Stimulated activated CD8-positive, alpha-beta memory T cell treated with anti-CD3 and anti-CD28 coated beads, Interleukin-15, amount 100 ng/mL, for 4 hours (primary cell): ENCODE results near the gene OTUD4.
A peak's percentile ranks its signal among the peaks of the same experiment; 100 is the strongest.

Experiments
- DNase-seq, 2 donors: peaks; one replicate each; pipeline ENCODE4 v3.0.0-alpha.2; 2020; ENCODE audit warnings: low read depth in 2 of 2

Gene OTUD4

DNA sequence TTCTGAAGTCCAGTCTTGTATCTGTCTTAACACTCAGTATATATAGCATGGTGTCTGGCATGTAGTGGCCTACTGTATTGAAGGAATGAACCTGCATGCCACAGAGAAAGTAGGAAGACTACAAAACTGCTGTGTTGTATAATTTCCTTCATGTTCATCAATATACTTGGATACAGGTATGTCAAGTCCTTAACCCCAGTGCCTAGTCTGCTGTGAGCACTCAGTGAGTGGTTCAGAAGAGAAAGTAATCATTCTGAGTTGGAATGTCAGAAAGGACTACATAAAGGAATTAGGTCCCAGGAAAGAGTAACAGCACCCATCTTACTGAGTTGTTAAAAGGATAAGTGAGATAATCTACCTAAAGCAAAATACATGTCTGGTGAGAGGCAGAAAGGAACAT lies 50.3 kb downstream of the OTUD4 start:
- DNase-seq: no peak

DNA sequence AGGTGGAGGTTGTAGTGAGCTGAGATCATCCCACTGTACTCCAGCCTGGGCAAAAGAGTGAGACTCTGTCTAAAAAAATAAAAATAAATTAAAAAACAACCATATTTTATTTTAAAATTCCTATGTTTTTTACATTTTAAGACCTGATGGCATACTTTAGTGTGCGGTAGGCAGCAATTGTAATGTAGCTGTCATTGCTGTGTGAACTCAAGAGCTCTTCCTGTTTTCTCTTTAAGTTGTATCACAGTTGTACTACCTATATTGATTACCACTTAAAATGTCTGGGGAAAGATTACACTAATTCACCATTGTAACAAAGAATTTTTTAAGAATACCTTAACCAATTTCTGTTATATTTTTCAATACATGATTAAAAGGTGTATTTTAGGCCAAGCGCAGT lies 55.0 kb downstream of the OTUD4 start:
- no peak for DNase-seq

DNA sequence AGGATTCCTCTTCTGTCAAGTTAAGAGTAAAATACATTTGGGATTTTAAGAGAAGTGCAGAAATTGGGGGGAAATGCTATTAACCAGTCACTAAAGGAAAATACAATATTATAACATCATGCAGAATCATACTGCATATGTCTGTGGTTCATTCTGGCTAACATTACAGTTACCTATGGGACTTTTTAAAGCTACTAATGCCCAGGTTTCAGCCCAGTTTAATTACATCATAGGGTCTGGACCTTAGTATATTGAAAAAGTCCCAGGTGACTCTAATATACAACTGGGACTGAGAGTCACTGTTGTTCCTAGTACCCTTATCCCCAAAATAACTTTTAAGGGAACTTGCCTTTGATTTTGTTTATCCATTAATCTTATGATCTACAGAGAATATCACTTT lies 72.3 kb downstream of the OTUD4 start:
- no peak for DNase-seq

- no peak for DNase-seq
These were observed 73.3 kb downstream of the OTUD4 start for GRCh38 chr4:145107126-145107525.

DNA sequence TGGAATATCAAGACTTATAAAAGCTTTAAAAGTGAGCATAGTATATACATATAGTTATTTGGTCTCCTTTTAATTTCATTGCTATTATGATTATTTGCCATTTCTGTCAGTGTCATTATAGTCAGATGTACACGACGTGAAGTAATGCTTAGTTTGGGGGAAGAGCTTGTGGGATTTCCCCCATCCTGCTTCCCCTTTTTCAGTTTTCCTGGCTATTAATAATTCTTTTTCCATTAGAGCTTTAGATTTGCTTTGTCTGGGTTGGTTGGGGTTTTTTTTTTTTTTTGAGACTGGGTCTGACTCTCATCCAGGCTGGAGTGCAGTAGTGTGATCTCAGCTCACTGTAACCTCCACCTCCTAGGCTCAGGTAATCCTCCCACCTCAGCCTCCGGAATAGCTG lies 76.9 kb downstream of the OTUD4 start:
- no peak for DNase-seq

DNA sequence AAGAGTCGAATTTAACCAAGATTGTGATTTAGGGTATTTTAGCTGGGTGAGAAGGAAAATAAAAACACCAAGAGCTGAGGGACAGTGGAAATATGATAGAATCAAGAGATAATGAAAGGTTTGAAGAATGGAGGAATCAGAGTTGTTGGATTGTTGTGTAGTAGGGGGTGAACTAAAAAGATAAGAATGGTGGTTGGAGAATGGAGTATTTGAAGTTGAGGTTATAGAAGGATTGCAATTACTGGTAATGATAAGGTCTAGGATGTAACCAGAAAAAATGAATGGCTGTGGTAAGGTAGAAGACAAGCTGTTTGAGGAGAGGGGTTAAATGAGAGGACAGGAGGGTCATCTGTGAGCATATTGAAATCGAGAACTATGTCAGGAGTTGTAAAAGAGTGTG lies 77.8 kb downstream of the OTUD4 start:
- DNase-seq: no peak

DNA sequence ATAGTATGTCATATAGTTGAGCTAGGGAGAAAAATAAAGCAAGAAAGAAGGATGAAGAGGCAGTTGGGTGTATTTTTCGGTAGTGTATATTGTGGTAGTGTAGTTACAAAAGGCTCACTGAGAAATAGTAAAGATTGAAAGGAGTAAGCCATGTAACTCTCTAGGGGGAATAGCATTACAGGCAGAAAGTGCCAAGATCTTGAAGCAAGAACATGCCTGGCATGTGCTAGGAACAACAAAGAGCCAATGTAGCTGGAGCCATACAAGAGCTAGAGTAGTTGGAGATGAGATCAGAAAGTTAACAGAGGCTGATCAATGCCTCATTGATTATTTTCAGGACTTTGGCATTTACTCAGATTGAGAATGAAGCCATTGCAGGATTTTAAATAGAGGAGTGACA lies 79.3 kb downstream of the OTUD4 start:
- no peak for DNase-seq

DNA sequence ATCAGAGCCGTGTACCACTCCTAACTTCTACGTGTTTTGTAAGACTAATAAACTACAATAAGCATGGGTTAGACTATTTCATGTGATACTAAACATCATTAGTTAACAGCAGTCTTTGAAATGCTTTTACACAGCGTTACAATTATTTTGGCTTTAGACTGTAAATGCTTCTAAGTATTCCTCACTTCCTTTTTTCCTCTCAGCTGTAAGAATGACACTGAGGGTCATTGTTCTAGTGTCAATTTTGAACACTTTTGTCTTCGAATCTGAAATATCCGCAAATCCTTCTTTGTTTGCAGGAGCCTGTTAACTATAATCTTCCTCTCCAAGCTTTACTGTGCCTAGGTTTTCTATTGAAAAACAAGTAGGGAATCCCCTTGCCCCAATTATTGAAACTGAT lies 80.7 kb downstream of the OTUD4 start:
- DNase-seq: no peak

- DNase-seq: peak; percentile 19 to 32
These were observed 81.7 kb downstream of the OTUD4 start for GRCh38 chr4:145098675-145099037.

DNA sequence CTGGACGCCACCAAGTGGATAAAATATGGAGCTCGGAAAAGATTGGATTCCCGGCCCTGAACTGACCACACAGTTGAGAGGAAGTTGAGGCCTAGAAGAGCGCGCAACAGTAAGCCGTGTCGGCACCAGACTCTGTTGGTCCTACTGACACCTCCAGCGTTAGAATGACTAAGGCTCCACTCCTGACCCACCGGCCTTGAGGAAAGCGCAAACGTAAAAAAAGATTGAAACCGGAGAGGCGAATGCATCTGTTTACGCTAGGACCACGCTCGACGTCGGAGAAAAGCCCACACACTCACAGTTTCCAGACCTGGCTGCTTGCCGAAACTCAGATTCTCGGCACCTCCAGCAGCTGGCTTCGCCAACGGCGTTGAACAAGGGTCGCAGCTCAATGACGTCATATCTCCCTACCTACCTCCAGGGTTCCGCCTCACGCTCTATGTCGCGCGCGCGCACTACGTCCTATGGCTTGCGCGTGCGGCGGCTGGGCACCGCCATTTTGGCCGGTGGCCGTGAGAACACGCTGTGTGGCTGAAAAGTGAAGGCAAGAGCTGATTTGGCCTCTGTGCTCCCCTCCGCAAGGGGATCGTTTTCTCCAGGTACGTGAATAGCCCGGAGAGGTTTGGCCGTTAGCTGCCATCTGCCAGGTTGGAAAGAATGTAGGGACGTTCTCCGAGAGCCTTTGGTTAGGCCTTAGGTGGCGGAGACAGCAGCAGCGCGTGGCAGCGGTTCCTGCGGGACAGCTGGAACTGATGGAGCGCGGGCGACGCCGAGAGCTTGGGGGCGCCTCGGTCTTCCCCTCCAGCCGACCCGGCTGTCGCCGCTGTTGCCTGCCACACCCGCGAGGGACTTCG lies 82.3 kb downstream of the OTUD4 start, which contains the start of the genes ABCE1 and ANAPC10:
ABCE1 (plus strand) TSS at position 491 of the 854 bp plus-strand sequence. CDS start 6,102 bp downstream, outside the sequence.
ANAPC10 (minus strand) TSS at position 376 of the 854 bp plus-strand sequence. CDS start 2,097 bp downstream, outside the sequence.
- peak; percentile 89 to 96 for DNase-seq

- no peak for DNase-seq
These were observed 83.0 kb downstream of the OTUD4 start for GRCh38 chr4:145097331-145097820.

GRCh38 chr4:145093638-145094037 lies 86.8 kb downstream of the OTUD4 start:
- DNase-seq: no peak

DNA sequence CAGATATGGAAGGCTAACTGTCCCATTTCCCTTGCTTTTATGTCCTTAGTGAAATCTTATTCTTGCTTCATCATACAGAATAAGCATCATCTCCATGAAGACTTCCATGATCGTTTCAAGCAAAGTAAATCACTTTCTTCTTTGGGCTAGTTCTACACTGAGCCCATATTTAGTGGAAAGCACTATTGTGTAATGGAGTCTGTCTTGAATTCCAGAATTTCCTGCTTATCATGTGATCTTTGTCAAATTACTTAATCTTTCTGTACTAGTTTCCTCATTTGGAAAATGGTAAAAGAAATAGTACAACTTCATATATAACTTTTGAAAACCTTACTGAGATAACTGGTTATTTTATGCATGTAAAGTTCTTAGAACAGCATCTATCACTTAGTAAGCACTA lies 90.0 kb downstream of the OTUD4 start:
- no peak for DNase-seq

GRCh38 chr4:145083891-145084605 lies 96.3 kb downstream of the OTUD4 start:
- no peak for DNase-seq
